Measurements from ENCODE around the gene HECW1. TPM values are rescaled to one million over a fixed set of nuclear protein-coding genes. Genes with fewer than 3 reads are reported as not detected.
"Not testable (repeated sequence)": the region's sequence is repeated elsewhere in the genome, so short reads cannot be mapped to it uniquely, and the experiment has no call there.

HECW1 gene
- total and polyA plus RNA-seq, 5 donors, result 0.16 TPM; not detected in 4

GRCh38 chr7:43479042-43479441 is 366.6 kb downstream of the HECW1 start:
- intact Hi-C loops (cut with DNase I), result no loop called here

GRCh38 chr7:43479543-43479942 is 367.1 kb downstream of the HECW1 start:
- Histone ChIP-seq H3K9me3 (ENCODE audit: control insufficient read depth, low read length) (no peaks in the 10 kb centered on the region), H3K27me3 (ENCODE audit: control insufficient read depth, insufficient read depth) (no peaks in the 10 kb centered on the region), H3K4me1 (ENCODE audit: control insufficient read depth, insufficient read depth, low read length) (no peaks in the 10 kb centered on the region), H3K27ac (ENCODE audit: low read length) (no peak overlapping the region), H3K4me3 (ENCODE audit: low read length) (no peak overlapping the region)
- 96% methylated on average over 14 of the region's 14 CpGs for WGBS
- intact Hi-C loops (cut with DNase I), result no loop called here
- ATAC-seq (no peak), DNase-seq (no peak)

More at GRCh38 chr7:43479042-43479441, 366.6 kb downstream of the HECW1 start:
- ATAC-seq (no peak), DNase-seq (no peak)
- WGBS, result 64% methylated on average over 6 of the region's 6 CpGs
- Histone ChIP-seq H3K4me1 (ENCODE audit: control insufficient read depth, insufficient read depth, low read length) (no peaks in the 10 kb centered on the region), H3K4me3 (ENCODE audit: low read length) (no peak overlapping the region), H3K27ac (ENCODE audit: low read length) (no peak overlapping the region), H3K9me3 (ENCODE audit: control insufficient read depth, low read length) (no peaks in the 10 kb centered on the region), H3K27me3 (ENCODE audit: control insufficient read depth, insufficient read depth) (no peaks in the 10 kb centered on the region)

- intact Hi-C loops (cut with DNase I), result no loop called here
- H3K4me1 ChIP-seq (ENCODE audit: control insufficient read depth, insufficient read depth, low read length), result no peaks in the 10 kb centered on the region
- H3K9me3 ChIP-seq (ENCODE audit: control insufficient read depth, low read length), result no peaks in the 10 kb centered on the region
- no peak for ATAC-seq
- no peak for DNase-seq
- no peak overlapping the region for H3K4me3 ChIP-seq (ENCODE audit: low read length)
- WGBS, result 75% methylated on average over 4 of the region's 4 CpGs
- H3K27ac ChIP-seq (ENCODE audit: low read length), result no peak overlapping the region
- no peaks in the 10 kb centered on the region for H3K27me3 ChIP-seq (ENCODE audit: control insufficient read depth, insufficient read depth)
Measured at GRCh38 chr7:43480581-43480980, 368.1 kb downstream of the HECW1 start.

DNA sequence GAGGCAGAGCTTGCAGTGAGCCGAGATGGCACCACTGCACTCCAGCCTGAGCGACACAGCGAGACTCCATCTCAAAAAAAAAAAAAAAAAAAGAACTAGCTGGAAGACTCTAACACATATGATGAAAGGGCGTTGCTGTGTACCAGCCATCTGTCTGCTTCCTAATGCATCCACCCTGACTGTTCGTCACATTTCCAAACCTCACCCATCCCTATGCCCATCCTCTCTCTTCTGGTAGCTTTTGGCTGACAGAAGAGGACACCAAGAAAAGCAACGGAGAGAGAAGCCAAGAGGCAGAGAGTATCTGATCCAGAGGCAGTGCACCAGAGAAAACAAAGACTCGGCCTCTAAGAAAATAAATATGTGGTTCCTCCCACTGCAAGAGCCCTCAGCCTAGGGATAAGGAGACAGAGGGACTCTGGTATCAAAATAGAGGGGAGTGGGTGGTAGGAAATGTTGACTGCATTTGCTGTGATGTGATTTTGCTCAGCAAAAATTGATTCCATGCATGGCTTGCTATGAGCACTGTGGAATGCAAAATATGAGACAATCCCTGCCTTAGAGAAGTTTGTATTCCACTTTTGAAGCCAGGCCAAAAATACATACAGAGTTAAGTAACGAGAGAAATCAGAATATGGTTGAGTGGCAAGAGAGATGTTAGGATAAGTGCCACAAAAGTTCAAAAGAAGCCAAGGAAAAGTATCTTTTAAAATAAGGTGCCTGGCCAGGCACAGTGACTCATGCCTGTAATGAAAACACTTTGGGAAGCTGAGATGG is 369.6 kb downstream of the HECW1 start:
- H3K27ac ChIP-seq (ENCODE audit: low read length), result no peak overlapping the region
- H3K9me3 ChIP-seq (ENCODE audit: control insufficient read depth, low read length), result no peaks in the 10 kb centered on the region
- ATAC-seq (no peak), DNase-seq (no peak)
- H3K4me3 ChIP-seq (ENCODE audit: low read length), result no peak overlapping the region
- no peaks in the 10 kb centered on the region for H3K27me3 ChIP-seq (ENCODE audit: control insufficient read depth, insufficient read depth)
- 60% methylated on average over 8 of the region's 8 CpGs for WGBS
- intact Hi-C loops (cut with DNase I), result no loop called here
- no peaks in the 10 kb centered on the region for H3K4me1 ChIP-seq (ENCODE audit: control insufficient read depth, insufficient read depth, low read length)

DNA sequence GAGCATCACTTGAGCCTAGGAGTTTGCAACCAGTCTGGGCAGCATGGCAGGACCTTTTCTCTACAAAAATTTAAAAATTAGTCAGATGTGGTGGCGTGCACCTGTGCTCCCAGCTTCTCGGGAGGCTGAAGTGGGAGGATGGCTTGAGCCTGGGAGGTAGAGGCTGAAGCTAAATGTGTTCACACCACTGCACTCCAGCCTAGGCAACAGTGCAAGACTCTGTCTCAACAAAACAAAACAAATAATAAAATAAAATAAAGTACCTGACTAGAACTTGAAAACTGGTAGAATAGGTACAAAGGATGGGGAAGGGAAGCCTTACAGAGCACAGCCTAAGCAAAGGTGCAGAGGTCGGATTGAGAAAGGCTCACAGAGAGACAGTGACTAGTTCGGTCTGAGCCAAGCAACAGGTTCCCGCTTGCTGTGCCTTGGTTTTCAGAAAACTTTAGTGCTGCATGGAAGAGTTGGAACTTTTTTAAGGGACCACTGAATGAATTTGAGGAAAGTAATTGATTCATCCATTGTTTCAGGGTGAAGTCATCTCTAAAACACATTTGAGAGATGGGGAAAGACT is 370.3 kb downstream of the HECW1 start:
- no peak overlapping the region for H3K27ac ChIP-seq (ENCODE audit: low read length)
- 92% methylated on average over 5 of the region's 5 CpGs for WGBS
- no peaks in the 10 kb centered on the region for H3K4me1 ChIP-seq (ENCODE audit: control insufficient read depth, insufficient read depth, low read length)
- H3K4me3 ChIP-seq (ENCODE audit: low read length), result no peak overlapping the region
- intact Hi-C loops (cut with DNase I), result no loop called here
- no peaks in the 10 kb centered on the region for H3K9me3 ChIP-seq (ENCODE audit: control insufficient read depth, low read length)
- DNase-seq (no peak), ATAC-seq (peak in 1 of 2 donors; percentile 19)
- no peaks in the 10 kb centered on the region for H3K27me3 ChIP-seq (ENCODE audit: control insufficient read depth, insufficient read depth)

DNA sequence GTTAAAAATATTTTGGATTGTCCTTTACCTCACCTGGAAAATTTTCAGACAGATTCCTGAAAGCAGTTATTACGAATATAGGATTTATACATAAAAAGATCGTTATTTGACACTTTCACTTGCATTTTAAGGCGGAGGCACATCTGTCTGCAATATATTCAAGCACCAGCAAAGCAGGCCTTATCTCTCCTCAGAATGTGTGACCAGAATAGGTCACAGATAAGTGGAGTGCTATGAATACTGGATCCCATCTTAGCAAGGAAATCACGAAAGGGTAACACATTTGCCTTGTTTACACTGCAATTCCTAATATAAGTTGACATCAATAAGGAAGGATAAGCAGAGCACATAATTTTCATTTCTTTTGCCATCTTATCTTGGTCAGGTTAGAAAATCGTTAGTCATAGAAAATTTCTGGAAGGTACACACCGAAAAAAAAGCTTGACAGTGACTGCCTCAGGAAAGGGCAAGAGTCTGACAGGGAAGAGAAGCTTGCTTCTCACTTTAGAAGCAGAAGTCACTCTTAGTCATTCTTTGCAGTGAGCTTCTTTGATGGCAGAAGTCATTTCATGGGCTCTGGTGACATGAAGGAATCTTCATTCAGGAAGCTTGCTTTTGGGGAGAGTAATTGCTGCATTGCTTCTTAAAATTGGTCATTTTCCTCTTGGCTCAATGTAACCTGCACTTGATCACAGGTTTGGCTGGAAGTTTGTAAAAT is 372.4 kb downstream of the HECW1 start:
- no peak for ATAC-seq

GRCh38 chr7:43485580-43485979 is 373.1 kb downstream of the HECW1 start:
- H3K4me3 ChIP-seq (ENCODE audit: low read length), result no peak overlapping the region
- 97% methylated on average over 2 of the region's 2 CpGs for WGBS
- DNase-seq (no peak), ATAC-seq (no peak)
- no peaks in the 10 kb centered on the region for H3K27me3 ChIP-seq (ENCODE audit: control insufficient read depth, insufficient read depth)
- H3K9me3 ChIP-seq (ENCODE audit: control insufficient read depth, low read length), result no peaks in the 10 kb centered on the region
- no peaks in the 10 kb centered on the region for H3K4me1 ChIP-seq (ENCODE audit: control insufficient read depth, insufficient read depth, low read length)
- no peak overlapping the region for H3K27ac ChIP-seq (ENCODE audit: low read length)
- intact Hi-C loops (cut with DNase I), result no loop called here

More for the DNA sequence above, 372.4 kb downstream of the HECW1 start:
- H3K4me3 ChIP-seq (ENCODE audit: low read length), result no peak overlapping the region
- H3K27ac ChIP-seq (ENCODE audit: low read length), result no peak overlapping the region
- intact Hi-C loops (cut with DNase I), result no loop called here
- no peaks in the 10 kb centered on the region for H3K4me1 ChIP-seq (ENCODE audit: control insufficient read depth, insufficient read depth, low read length)
- DNase-seq, result no peak
- no peaks in the 10 kb centered on the region for H3K9me3 ChIP-seq (ENCODE audit: control insufficient read depth, low read length)
- H3K27me3 ChIP-seq (ENCODE audit: control insufficient read depth, insufficient read depth), result no peaks in the 10 kb centered on the region
- 37% methylated on average over 6 of the region's 6 CpGs for WGBS

DNA sequence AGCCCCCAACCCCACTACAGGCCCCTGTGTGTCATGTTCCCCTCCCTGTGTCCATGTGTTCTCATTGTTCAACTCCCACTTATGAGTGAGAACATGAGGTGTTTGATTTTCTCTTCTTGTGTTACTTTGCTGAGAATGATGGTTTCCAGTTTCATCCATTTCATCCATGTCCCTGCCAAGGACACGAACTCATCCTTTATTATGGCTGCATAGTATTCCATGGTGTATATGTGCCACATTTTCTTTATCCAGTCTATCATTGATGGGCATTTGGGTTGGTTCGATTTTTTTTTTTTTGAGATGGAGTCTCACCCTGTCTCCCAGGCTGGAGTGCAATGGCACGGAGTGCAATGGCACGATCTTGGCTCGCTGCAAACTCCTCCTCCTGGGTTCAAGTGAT is 373.6 kb downstream of the HECW1 start:
- H3K9me3 ChIP-seq (ENCODE audit: control insufficient read depth, low read length); intact Hi-C loops (cut with DNase I): not testable (repeated sequence)
- 97% methylated on average over 5 of the region's 5 CpGs for WGBS

DNA sequence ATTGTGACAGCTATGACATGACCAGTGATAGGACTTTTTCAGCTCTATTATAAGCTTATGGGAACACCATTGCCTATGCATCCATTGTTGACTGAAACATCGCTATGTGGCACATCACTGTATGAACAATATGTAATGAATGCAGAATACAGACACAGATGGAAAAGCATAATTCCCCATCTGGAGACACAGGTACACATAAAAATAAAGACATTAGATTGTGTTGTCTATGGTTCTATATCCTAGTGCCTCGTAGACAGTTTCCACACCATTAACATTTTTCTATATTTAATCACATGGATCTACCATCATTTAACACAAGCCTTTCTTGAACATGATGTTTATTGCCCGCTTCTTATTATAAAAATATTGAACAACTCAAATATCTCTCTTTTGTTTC is 374.2 kb downstream of the HECW1 start:
- no peak for ATAC-seq
- Histone ChIP-seq H3K4me1 (ENCODE audit: control insufficient read depth, insufficient read depth, low read length) (no peaks in the 10 kb centered on the region), H3K9me3 (ENCODE audit: control insufficient read depth, low read length) (no peaks in the 10 kb centered on the region), H3K27me3 (ENCODE audit: control insufficient read depth, insufficient read depth) (no peaks in the 10 kb centered on the region), H3K27ac (ENCODE audit: low read length) (no peak overlapping the region), H3K4me3 (ENCODE audit: low read length) (no peak overlapping the region)
- DNase-seq, result no peak
- intact Hi-C loops (cut with DNase I), result no loop called here
- WGBS, result 77% methylated on average over 3 of the region's 3 CpGs

More for the DNA sequence above, 373.6 kb downstream of the HECW1 start:
- not testable (repeated sequence) for H3K27ac ChIP-seq (ENCODE audit: low read length); H3K27me3 ChIP-seq (ENCODE audit: control insufficient read depth, insufficient read depth); H3K4me1 ChIP-seq (ENCODE audit: control insufficient read depth, insufficient read depth, low read length); ATAC-seq; H3K4me3 ChIP-seq (ENCODE audit: low read length); DNase-seq

- DNase-seq, result no peak
- no peaks in the 10 kb centered on the region for H3K9me3 ChIP-seq (ENCODE audit: control insufficient read depth, low read length)
- H3K27me3 ChIP-seq (ENCODE audit: control insufficient read depth, insufficient read depth), result no peaks in the 10 kb centered on the region
- H3K27ac ChIP-seq (ENCODE audit: low read length), result no peak overlapping the region
- no peak overlapping the region for H3K4me3 ChIP-seq (ENCODE audit: low read length)
- no peaks in the 10 kb centered on the region for H3K4me1 ChIP-seq (ENCODE audit: control insufficient read depth, insufficient read depth, low read length)
- intact Hi-C loops (cut with DNase I), result no loop called here
- no peak for ATAC-seq
Measured at GRCh38 chr7:43487731-43488073, 375.3 kb downstream of the HECW1 start.

DNA sequence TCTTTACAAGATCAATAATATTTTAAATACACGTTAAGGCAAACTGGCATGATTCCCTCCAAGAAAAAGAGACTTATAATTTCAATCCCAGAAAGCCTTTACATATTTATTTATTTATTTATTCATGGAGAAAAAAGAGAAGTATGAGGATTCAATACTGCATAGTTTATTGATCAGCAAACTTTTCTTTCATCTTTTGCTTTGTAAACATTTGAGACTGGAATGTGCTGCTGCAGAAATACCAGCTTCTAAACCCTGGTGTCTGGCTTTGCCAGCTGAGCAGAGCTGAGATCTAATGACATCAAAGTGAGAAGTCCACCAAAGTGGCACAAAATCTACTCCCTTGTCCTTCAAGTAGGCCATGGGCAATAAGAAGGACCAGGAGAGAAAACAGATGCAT is 376.8 kb downstream of the HECW1 start:
- DNase-seq, result no peak
- intact Hi-C loops (cut with DNase I), result no loop called here
- no peak for ATAC-seq
- H3K27ac ChIP-seq (ENCODE audit: low read length), result no peak overlapping the region
- H3K9me3 ChIP-seq (ENCODE audit: control insufficient read depth, low read length), result no peaks in the 10 kb centered on the region
- no peaks in the 10 kb centered on the region for H3K27me3 ChIP-seq (ENCODE audit: control insufficient read depth, insufficient read depth)
- 10% methylated on average over 1 of the region's 1 CpG for WGBS
- no peaks in the 10 kb centered on the region for H3K4me1 ChIP-seq (ENCODE audit: control insufficient read depth, insufficient read depth, low read length)
- H3K4me3 ChIP-seq (ENCODE audit: low read length), result no peak overlapping the region

All from right cardiac atrium (tissue), 5 donors.